SJSA1 (cell line): ENCODE results near the gene ZNF792. TPM values are rescaled to one million over a fixed set of nuclear protein-coding genes. Genes with fewer than 3 reads are reported as not detected.
"Not testable (repeated sequence)": the region's sequence is repeated elsewhere in the genome, so short reads cannot be mapped to it uniquely, and the experiment has no call there.

Experiments
- DNase-seq, 2 experiments: peaks; one replicate each; pipeline ENCODE4 v3.0.0-alpha.2; 2015 to 2020; ENCODE audit warnings: low spot score in 2 of 2, low read depth in 1 of 2
- H3K27ac ChIP-seq: fragments of 250-450 bp; sonication (Bioruptor Pico); 2 replicates; pipeline ENCODE4 v1.5.1; 2020; ENCODE audit warnings: mild to moderate bottlenecking, moderate library complexity
- H3K27me3 ChIP-seq: fragments of 250-450 bp; sonication (Bioruptor Pico); replicated peaks from 2 replicates; pipeline ENCODE4 v1.5.1; 2020; ENCODE audit warnings: mild to moderate bottlenecking, moderate library complexity
- H3K36me3 ChIP-seq: fragments of 250-450 bp; sonication (Bioruptor Pico); 2 replicates; pipeline ENCODE4 v1.5.1; 2020; ENCODE audit warnings: mild to moderate bottlenecking
- H3K4me1 ChIP-seq: fragments of 250-450 bp; sonication (Bioruptor Pico); replicated peaks from 2 replicates; pipeline ENCODE4 v1.6.1; 2021; ENCODE audit warnings: mild to moderate bottlenecking
- H3K4me3 ChIP-seq: fragments of 250-450 bp; sonication (Bioruptor Pico); 2 replicates; pipeline ENCODE4 v1.5.1; 2020; ENCODE audit warnings: mild to moderate bottlenecking
- H3K9me3 ChIP-seq: fragments of 250-450 bp; sonication (Bioruptor Pico); replicated peaks from 2 replicates; pipeline ENCODE4 v1.5.1; 2020; ENCODE audit warnings: mild to moderate bottlenecking
- total RNA-seq: library from RNA; depleted of rRNA; stranded (reverse); fragments of >200 nt; shearing (Covaris generic); gene quantifications from 2 replicates; pipeline ENCODE4 v1.2.3, GENCODE V29; 2014

ZNF792 gene
- total RNA-seq, 1 experiment from 2014 or later, result 4.8 TPM

GRCh38 chr19:35004517-35005255, 40.7 kb upstream of the ZNF792 start:
- Histone ChIP-seq H3K27me3 (no peaks in the 10 kb centered on the region), H3K36me3 (peaks cover 57% of the 10 kb centered on the region), H3K4me1 (peaks cover 24% of the 10 kb centered on the region), H3K27ac (no peak overlapping the region), H3K9me3 (no peaks in the 10 kb centered on the region), H3K4me3 (no peak overlapping the region)
- peak in 1 of 2 experiments; percentile 35 for DNase-seq

GRCh38 chr19:35002037-35002535, 38.1 kb upstream of the ZNF792 start:
- Histone ChIP-seq H3K36me3 (peaks cover 45% of the 10 kb centered on the region), H3K4me3 (no peak overlapping the region)

GRCh38 chr19:35000647-35001501, 36.8 kb upstream of the ZNF792 start:
- no peaks in the 10 kb centered on the region for H3K27me3 ChIP-seq
- peak overlapping the region; percentile 46 for H3K27ac ChIP-seq
- DNase-seq, result peak in 1 of 2 experiments; percentile 14
- peak overlapping the region; percentile 76 for H3K4me3 ChIP-seq
- H3K4me1 ChIP-seq, result peaks cover 37% of the 10 kb centered on the region
- no peaks in the 10 kb centered on the region for H3K9me3 ChIP-seq
- H3K36me3 ChIP-seq, result peaks cover 34% of the 10 kb centered on the region

More at GRCh38 chr19:35002037-35002535, 38.1 kb upstream of the ZNF792 start:
- Histone ChIP-seq H3K27ac (no peak overlapping the region), H3K27me3 (no peaks in the 10 kb centered on the region), H3K9me3 (no peaks in the 10 kb centered on the region), H3K4me1 (peaks cover 40% of the 10 kb centered on the region)
- no peak for DNase-seq

- Histone ChIP-seq H3K4me1 (peaks cover 34% of the 10 kb centered on the region), H3K27me3 (no peaks in the 10 kb centered on the region), H3K36me3 (peaks cover 29% of the 10 kb centered on the region), H3K9me3 (no peaks in the 10 kb centered on the region), H3K4me3 (peak overlapping the region; percentile 76), H3K27ac (peak overlapping the region; percentile 93)
- no peak for DNase-seq
Observed at GRCh38 chr19:35000338-35000646, 36.3 kb upstream of the ZNF792 start.

- Histone ChIP-seq H3K36me3 (peaks cover 28% of the 10 kb centered on the region; the same call in 1 of the 2 replicates), H3K27me3 (no peaks in the 10 kb centered on the region), H3K27ac (peak within 1 kb of the TSS; percentile 93), H3K4me3 (peak within 1 kb of the TSS; percentile 76), H3K9me3 (no peaks in the 10 kb centered on the region), H3K4me1 (peaks cover 40% of the 10 kb centered on the region)
- DNase-seq, result peak; percentile 85 to 89
Observed at GRCh38 chr19:34999498-35000337, 35.7 kb upstream of the ZNF792 start, which contains the start of gene GRAMD1A. Gene GRAMD1A, plus strand, starts transcription at chr19:35000323. Its CDS starts 156 bp downstream, at chr19:35000479.

- H3K4me3 ChIP-seq, result peak overlapping the region; percentile 76
- H3K9me3 ChIP-seq, result no peaks in the 10 kb centered on the region
- H3K36me3 ChIP-seq, result peaks cover 26% of the 10 kb centered on the region; the same call in 1 of the 2 replicates
- no peaks in the 10 kb centered on the region for H3K27me3 ChIP-seq
- H3K4me1 ChIP-seq, result peaks cover 43% of the 10 kb centered on the region
- H3K27ac ChIP-seq, result peak overlapping the region; percentile 93
- peak in 1 of 2 experiments; percentile 38 for DNase-seq
Observed at GRCh38 chr19:34998777-34999497, 34.9 kb upstream of the ZNF792 start.

- not testable (repeated sequence) for H3K9me3 ChIP-seq, H3K27me3 ChIP-seq, H3K27ac ChIP-seq, H3K4me3 ChIP-seq, DNase-seq
- Histone ChIP-seq H3K36me3 (peaks cover 20% of the 10 kb centered on the region; the same call in 1 of the 2 replicates), H3K4me1 (peaks cover 43% of the 10 kb centered on the region)
Observed at GRCh38 chr19:34998224-34998623, 34.2 kb upstream of the ZNF792 start.

GRCh38 chr19:34997071-34997617, 33.1 kb upstream of the ZNF792 start:
- Histone ChIP-seq H3K27me3 (no peaks in the 10 kb centered on the region), H3K27ac (no peak overlapping the region), H3K4me3 (no peak overlapping the region), H3K4me1 (peaks cover 43% of the 10 kb centered on the region), H3K9me3 (no peaks in the 10 kb centered on the region), H3K36me3 (peaks cover 9% of the 10 kb centered on the region; the same call in 1 of the 2 replicates)
- peak in 1 of 2 experiments; percentile 39 for DNase-seq

GRCh38 chr19:34995551-34995950, 31.5 kb upstream of the ZNF792 start:
- Histone ChIP-seq H3K9me3 (no peaks in the 10 kb centered on the region), H3K4me1 (peaks cover 32% of the 10 kb centered on the region), H3K4me3 (no peak overlapping the region), H3K36me3 (0 out of 2 replicates have a peak, but pooled peaks cover under 1% of the 10 kb centered on the region), H3K27ac (no peak overlapping the region), H3K27me3 (no peaks in the 10 kb centered on the region)
- no peak for DNase-seq

- H3K9me3 ChIP-seq, result no peaks in the 10 kb centered on the region
- peak in 1 of 2 experiments; percentile 50 for DNase-seq
Observed at GRCh38 chr19:34994643-34995541, 30.9 kb upstream of the ZNF792 start.

GRCh38 chr19:34994286-34994642, 30.2 kb upstream of the ZNF792 start:
- no peaks in the 10 kb centered on the region for H3K9me3 ChIP-seq
- no peak overlapping the region for H3K27ac ChIP-seq
- DNase-seq, result no peak
- H3K27me3 ChIP-seq, result no peaks in the 10 kb centered on the region
- H3K4me1 ChIP-seq, result peaks cover 25% of the 10 kb centered on the region
- H3K36me3 ChIP-seq, result no peaks in the 10 kb centered on the region
- H3K4me3 ChIP-seq, result no peak overlapping the region

More at GRCh38 chr19:34994643-34995541, 30.9 kb upstream of the ZNF792 start:
- H3K27ac ChIP-seq, result peak overlapping the region; percentile 58
- H3K4me3 ChIP-seq, result no peak overlapping the region
- H3K36me3 ChIP-seq, result no peaks in the 10 kb centered on the region
- peaks cover 32% of the 10 kb centered on the region for H3K4me1 ChIP-seq
- no peaks in the 10 kb centered on the region for H3K27me3 ChIP-seq

GRCh38 chr19:34992582-34992981, 28.6 kb upstream of the ZNF792 start:
- DNase-seq, H3K4me3 ChIP-seq, H3K27ac ChIP-seq, H3K27me3 ChIP-seq, H3K36me3 ChIP-seq, H3K9me3 ChIP-seq: not testable (repeated sequence)
- peaks cover 18% of the 10 kb centered on the region for H3K4me1 ChIP-seq
